AG10803 (cell line): ENCODE results near the gene TLR10.
A peak's percentile ranks its signal among the peaks of the same experiment; 100 is the strongest.

ENCODE experiments used
- DNase-seq: peaks from one replicate; pipeline ENCODE4 v3.0.0; 2010; ENCODE audit warnings: low read depth
- H3K4me3 ChIP-seq: 2 replicates; pipeline ENCODE4 v1.5.1; 2011; ENCODE audit warnings: mild to moderate bottlenecking, low read length, control low read depth
- TF ChIP-seq, protein P1 (sequence below): conservative IDR thresholded peaks from 2 replicates; pipeline ENCODE4 v1.5.1; 2011; ENCODE audit warnings: mild to moderate bottlenecking, low read length, control low read depth, inconsistent platforms

The TLR10 gene

DNA sequence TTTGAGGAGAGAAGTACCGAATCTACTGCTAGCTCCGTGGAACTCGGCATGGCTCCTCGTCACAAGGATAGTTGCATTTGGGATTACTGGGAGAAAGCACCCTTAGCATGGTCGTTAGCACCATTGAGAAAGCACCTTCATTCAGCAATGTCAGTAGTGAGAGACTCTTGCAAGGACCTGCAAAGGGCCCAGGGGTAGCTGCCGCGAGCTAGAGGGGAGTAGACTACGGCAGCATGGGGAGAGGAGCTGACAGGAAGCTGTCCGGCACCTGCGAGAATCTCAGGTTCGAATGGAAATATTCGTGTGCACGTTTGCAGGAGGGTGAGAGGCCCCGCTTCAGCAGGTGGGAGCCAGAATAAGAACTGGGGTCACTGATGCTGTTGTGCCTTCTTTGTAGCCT is 20.2 kb downstream of the TLR10 start:
- TF ChIP-seq, protein P1, sequence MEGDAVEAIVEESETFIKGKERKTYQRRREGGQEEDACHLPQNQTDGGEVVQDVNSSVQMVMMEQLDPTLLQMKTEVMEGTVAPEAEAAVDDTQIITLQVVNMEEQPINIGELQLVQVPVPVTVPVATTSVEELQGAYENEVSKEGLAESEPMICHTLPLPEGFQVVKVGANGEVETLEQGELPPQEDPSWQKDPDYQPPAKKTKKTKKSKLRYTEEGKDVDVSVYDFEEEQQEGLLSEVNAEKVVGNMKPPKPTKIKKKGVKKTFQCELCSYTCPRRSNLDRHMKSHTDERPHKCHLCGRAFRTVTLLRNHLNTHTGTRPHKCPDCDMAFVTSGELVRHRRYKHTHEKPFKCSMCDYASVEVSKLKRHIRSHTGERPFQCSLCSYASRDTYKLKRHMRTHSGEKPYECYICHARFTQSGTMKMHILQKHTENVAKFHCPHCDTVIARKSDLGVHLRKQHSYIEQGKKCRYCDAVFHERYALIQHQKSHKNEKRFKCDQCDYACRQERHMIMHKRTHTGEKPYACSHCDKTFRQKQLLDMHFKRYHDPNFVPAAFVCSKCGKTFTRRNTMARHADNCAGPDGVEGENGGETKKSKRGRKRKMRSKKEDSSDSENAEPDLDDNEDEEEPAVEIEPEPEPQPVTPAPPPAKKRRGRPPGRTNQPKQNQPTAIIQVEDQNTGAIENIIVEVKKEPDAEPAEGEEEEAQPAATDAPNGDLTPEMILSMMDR, result no peak
- no peak overlapping the region for H3K4me3 ChIP-seq
- DNase-seq, result no peak

DNA sequence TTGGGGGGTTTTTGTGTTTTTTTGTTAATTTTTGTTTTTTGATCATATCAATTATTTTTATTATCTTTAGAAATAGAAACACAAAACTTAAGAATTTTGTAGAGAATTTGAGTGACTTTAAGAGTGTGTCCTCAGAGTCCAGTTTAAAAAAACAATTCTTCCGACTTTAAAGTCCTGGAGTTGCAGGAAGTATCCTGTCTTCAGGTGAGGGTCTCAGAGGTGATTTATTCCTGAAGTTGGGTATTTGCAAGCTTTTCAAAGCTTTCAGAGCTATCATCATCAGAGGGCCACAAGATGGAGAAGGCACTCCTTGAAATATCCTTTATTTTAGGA is 23.0 kb downstream of the TLR10 start:
- H3K4me3 ChIP-seq, result no peak overlapping the region
- DNase-seq, result no peak
- TF ChIP-seq, protein P1, result no peak

DNA sequence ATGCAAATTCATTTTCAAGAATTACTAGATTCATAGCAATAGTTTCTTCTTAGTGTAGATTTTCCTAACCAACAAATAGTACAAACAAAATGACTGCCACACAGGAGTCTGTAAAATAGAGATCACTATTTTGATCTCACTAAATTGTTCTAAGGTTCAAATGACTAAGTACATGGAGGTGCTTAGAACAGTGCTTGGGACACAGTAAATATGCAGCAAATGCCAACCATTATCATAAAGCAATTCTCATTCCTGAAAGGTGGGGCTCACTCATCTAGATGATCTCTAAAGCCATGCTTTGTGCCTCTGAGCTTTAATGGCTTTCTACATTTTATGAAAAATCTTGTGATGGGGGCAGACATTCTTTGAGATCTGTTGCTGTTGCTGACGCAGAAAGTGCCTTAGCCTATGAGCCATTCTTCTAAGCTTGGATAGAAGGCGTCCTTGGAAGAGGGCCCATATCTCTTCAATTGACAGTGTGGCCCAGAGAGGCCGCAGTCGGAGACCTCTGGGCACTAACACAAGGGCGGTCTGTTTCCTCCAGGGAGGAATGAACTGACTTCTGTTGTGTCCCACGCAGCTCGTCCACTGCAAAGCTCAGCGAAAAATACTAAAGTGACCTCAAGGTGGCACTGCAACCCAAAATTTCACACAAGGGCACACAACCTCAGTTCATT is 23.5 kb downstream of the TLR10 start:
- DNase-seq, result peak; percentile 62

DNA sequence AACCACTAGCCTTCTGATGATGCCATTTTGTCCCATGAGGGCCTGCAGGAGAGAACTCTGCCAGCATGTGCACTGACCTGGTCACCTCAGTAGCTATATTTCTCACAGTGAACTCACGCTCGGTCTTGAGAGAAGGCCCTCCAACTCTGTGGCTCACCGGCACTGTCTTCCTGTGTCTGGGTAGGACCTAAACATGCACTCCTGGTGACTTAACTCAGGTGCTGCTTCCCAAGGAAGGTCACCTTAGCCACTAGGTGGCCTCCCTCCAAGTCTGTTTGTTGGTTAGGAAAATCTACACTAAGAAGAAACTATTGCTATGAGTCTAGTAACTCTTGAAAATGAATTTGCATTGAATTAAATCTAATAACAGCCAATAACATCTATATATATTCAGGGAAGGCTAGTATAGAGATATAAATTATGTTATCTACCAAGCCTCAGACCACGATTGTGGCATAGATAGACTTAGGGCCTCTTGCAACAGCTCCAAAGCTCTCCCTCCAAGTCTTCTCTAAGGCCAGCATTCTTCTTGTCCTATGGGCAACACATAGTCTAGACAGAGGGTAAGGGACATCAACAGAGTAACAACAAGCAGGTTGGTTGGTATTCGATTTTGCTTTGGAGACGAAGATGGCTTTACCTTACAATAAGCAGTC is 24.7 kb downstream of the TLR10 start:
- DNase-seq, result no peak
- TF ChIP-seq, protein P1, result no peak
- no peak overlapping the region for H3K4me3 ChIP-seq

More for the DNA sequence above, 23.5 kb downstream of the TLR10 start:
- TF ChIP-seq, protein P1, result peak; percentile 71
- no peak overlapping the region for H3K4me3 ChIP-seq

DNA sequence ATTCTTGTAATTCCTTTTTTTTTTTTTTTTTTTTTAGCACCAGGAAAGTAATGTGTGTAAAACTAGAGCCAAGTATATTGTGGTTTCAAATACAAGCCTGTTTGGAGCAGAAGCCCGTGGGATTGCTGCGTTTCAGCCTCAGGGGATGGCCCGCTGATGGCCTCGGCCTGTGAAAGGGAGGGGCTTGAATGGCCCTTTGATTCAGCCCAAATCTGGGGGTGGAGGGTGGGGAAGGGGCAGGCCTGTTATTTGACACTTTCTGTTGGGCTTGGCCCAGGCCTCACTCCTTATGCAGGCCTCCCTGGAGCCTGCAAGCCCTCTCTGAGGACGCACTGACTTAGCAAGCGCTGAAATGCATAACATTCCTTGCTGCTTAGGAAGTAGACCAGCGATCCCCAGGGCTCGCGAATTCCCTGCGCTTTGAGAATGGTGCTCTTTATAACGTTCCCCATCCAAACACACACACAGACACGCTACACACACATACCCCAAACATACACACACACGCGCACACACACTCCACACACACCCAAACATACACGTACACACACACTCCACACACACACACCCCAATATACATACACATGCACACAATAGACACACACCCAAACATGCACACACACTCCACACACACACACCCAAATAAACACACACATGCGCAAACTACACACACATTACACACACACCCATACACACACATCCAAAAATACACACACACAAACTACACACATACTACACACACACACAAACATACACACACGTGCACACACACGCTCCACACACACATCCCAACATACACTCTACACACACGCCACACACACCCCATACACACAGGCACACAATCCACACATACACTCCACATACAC is 29.6 kb downstream of the TLR10 start:
- peak; percentile 100 for DNase-seq
- TF ChIP-seq, protein P1, result no peak
- H3K4me3 ChIP-seq, result peak overlapping the region; percentile 38

DNA sequence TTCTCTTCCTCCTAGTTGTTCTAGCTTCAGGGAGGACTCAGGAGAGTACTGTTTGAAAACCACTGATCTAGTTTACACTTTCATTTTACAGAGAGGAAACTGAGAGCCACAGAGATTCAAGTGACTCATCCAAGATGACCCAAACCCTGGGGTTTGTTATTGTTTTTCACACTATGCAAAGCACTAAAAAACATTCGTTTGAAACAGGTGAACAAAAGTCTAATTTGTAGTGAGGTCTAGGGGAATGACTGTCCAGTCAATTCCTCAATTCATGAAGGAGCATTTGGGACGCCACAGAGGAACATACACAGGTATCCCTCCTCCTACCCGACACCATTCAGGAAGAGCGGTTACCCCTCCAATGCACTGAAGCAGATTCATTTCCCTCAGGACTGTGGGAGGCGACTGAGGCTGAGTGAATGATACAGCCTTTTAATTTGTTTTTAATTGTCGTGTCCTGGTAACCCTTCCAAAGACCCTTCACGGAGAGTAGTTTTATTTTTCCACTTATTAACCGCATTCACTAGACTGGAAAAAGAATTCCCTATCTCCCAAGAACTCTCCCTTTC is 30.3 kb downstream of the TLR10 start:
- DNase-seq, result peak; percentile 44
- H3K4me3 ChIP-seq, result peak overlapping the region; percentile 38
- TF ChIP-seq, protein P1, result no peak
